Measurements from ENCODE around the gene GRIPAP1.

Gene GRIPAP1

DNA sequence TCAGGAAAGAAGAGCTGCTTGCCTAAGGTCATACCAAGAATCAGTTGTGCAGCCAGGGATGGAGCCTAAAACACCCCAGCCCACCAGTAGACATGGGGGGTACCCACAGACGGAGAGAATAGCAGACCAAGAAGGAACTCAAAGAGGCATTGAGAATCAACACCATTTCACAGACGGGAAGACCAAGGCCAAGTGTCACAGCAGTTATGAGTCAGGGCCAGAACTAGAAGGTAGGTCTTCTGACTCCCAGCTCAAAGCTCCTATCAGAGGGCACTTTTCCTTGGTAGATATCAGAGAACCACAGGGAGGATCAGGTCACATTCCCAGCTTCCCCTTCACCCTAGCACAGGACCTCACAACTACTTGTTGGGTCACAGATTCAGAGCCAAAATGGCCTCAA is 59.2 kb downstream of the GRIPAP1 start:
- H3K27ac ChIP-seq (ENCODE audit: low read length): peak overlapping the region; percentile 27; the same call in 1 of the 2 replicates
- no peaks in the 10 kb centered on the region for H3K27me3 ChIP-seq (replicated peaks; ENCODE audit: insufficient read depth, low read length)
- no peak overlapping the region for H2AFZ ChIP-seq (ENCODE audit: low read length)
- H3K79me2 ChIP-seq (ENCODE audit: low read length): peaks cover 62% of the 10 kb centered on the region
- H4K20me1 ChIP-seq (ENCODE audit: insufficient read depth, low read length): no peaks in the 10 kb centered on the region
- H3K9me3 ChIP-seq (replicated peaks; ENCODE audit: insufficient read depth, low read length): no peaks in the 10 kb centered on the region
- no peak overlapping the region for H3K9ac ChIP-seq (ENCODE audit: low read length)
- no peak overlapping the region for H3K4me2 ChIP-seq (ENCODE audit: low read depth, low read length)
- no peak for DNase-seq
- H3K36me3 ChIP-seq (replicated peaks; ENCODE audit: insufficient read depth, low read length): no peaks in the 10 kb centered on the region
- H3F3A ChIP-seq (ENCODE audit: insufficient read depth, low read length): peaks cover 51% of the 10 kb centered on the region
- TF ChIP-seq, protein P1, sequence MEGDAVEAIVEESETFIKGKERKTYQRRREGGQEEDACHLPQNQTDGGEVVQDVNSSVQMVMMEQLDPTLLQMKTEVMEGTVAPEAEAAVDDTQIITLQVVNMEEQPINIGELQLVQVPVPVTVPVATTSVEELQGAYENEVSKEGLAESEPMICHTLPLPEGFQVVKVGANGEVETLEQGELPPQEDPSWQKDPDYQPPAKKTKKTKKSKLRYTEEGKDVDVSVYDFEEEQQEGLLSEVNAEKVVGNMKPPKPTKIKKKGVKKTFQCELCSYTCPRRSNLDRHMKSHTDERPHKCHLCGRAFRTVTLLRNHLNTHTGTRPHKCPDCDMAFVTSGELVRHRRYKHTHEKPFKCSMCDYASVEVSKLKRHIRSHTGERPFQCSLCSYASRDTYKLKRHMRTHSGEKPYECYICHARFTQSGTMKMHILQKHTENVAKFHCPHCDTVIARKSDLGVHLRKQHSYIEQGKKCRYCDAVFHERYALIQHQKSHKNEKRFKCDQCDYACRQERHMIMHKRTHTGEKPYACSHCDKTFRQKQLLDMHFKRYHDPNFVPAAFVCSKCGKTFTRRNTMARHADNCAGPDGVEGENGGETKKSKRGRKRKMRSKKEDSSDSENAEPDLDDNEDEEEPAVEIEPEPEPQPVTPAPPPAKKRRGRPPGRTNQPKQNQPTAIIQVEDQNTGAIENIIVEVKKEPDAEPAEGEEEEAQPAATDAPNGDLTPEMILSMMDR (IDR thresholded peaks at IDR 0.05; ENCODE audit: low read length): no peak
- no peak for TF ChIP-seq EZH2phosphoT487 (IDR thresholded peaks at IDR 0.05; ENCODE audit: low read length)
- no peak for TF ChIP-seq EZH2 (optimal IDR thresholded peaks at IDR 0.05; ENCODE audit: low read depth, low read length)
- no peak overlapping the region for H3K4me3 ChIP-seq (ENCODE audit: low read length)
- no peaks in the 10 kb centered on the region for H3K9me2 ChIP-seq (replicated peaks; ENCODE audit: insufficient read depth, low read length)
- peaks cover 57% of the 10 kb centered on the region for H3K4me1 ChIP-seq (ENCODE audit: low read length)

DNA sequence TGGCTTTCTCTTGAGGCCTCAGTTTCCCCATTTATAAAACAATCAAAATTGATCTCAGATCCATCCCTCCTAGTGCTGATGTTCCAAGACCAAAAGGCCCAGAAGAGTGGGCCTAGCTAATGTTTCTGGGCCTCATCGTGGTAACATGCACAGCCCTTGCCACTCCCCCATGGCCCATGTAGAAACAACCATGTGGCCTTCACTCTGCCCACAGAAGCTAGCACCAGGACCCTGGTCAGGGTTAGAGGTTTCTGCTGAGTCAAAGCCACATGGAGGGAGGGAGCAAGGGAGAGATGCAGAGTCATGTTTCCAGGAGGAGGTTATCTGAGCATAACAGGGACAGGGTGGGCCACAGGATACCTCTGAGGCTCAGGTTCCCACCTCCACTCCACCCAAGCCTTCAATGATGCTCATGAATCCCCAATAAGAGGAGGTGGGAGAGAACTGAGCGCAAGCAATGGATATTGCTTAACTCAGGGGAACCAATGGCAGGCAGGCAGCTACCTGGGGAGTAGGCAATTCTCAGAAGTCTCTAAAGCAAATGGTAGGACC is 61.6 kb downstream of the GRIPAP1 start:
- Histone ChIP-seq H3K9ac (ENCODE audit: low read length) (peak overlapping the region; percentile 95), H3K4me3 (ENCODE audit: low read length) (no peak overlapping the region), H3K9me2 (replicated peaks; ENCODE audit: insufficient read depth, low read length) (no peaks in the 10 kb centered on the region), H3K27me3 (replicated peaks; ENCODE audit: insufficient read depth, low read length) (no peaks in the 10 kb centered on the region), H3F3A (ENCODE audit: insufficient read depth, low read length) (peaks cover 43% of the 10 kb centered on the region), H3K4me1 (ENCODE audit: low read length) (peaks cover 73% of the 10 kb centered on the region), H3K79me2 (ENCODE audit: low read length) (peaks cover 65% of the 10 kb centered on the region), H3K36me3 (replicated peaks; ENCODE audit: insufficient read depth, low read length) (no peaks in the 10 kb centered on the region), H3K27ac (ENCODE audit: low read length) (peak overlapping the region; percentile 100), H4K20me1 (ENCODE audit: insufficient read depth, low read length) (no peaks in the 10 kb centered on the region), H2AFZ (ENCODE audit: low read length) (no peak overlapping the region), H3K4me2 (ENCODE audit: low read depth, low read length) (peak overlapping the region; percentile 87), H3K9me3 (replicated peaks; ENCODE audit: insufficient read depth, low read length) (no peaks in the 10 kb centered on the region)
- TF ChIP-seq, protein P1 (IDR thresholded peaks at IDR 0.05; ENCODE audit: low read length): no peak
- TF ChIP-seq EZH2phosphoT487 (IDR thresholded peaks at IDR 0.05; ENCODE audit: low read length): no peak
- TF ChIP-seq EZH2 (optimal IDR thresholded peaks at IDR 0.05; ENCODE audit: low read depth, low read length): no peak
- peak; percentile 68 for DNase-seq

DNA sequence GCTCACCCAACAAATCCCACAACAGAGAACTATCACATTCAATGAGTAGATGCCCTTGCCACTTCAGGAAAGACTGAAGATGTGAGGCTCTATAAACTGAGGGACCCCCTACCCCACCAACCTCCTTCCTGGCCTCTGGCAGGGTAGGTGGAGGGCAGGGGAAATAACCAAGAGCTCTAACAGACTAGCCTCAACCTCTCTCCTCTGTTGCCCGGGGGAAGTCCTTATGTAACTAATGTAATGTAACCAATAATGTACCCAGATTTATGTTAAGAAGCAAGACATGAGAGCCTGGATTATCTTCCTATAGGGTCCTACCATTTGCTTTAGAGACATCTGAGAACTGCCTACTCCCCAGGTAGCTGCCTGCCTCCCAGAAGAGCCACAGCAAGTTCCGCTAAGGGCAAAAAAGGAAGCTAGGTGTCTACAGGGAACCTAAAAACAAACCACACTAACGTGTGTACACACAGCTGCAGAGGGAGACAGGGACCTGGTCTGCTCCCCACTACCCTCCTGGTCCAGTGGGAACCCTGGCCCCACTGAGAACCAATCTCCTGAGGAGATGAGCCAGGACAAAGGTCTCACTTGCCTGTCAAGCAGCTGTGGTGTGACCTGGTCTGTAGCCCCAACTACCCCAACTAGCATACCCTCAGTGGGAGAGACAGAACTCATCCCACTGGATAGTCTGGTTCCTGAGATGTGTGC is 62.4 kb downstream of the GRIPAP1 start:
- Histone ChIP-seq H3K4me1 (ENCODE audit: low read length) (peaks cover 81% of the 10 kb centered on the region), H4K20me1 (ENCODE audit: insufficient read depth, low read length) (no peaks in the 10 kb centered on the region), H3K27ac (ENCODE audit: low read length) (peak overlapping the region; percentile 100), H3K36me3 (replicated peaks; ENCODE audit: insufficient read depth, low read length) (no peaks in the 10 kb centered on the region), H3K27me3 (replicated peaks; ENCODE audit: insufficient read depth, low read length) (no peaks in the 10 kb centered on the region), H3K9me2 (replicated peaks; ENCODE audit: insufficient read depth, low read length) (no peaks in the 10 kb centered on the region), H3K4me3 (ENCODE audit: low read length) (peak overlapping the region; percentile 39; the same call in 1 of the 2 replicates), H3F3A (ENCODE audit: insufficient read depth, low read length) (peaks cover 49% of the 10 kb centered on the region), H3K4me2 (ENCODE audit: low read depth, low read length) (peak overlapping the region; percentile 87), H3K9ac (ENCODE audit: low read length) (peak overlapping the region; percentile 95), H3K9me3 (replicated peaks; ENCODE audit: insufficient read depth, low read length) (no peaks in the 10 kb centered on the region), H3K79me2 (ENCODE audit: low read length) (peaks cover 66% of the 10 kb centered on the region), H2AFZ (ENCODE audit: low read length) (no peak overlapping the region)
- peak; percentile 72 for DNase-seq
- TF ChIP-seq EZH2 (optimal IDR thresholded peaks at IDR 0.05; ENCODE audit: low read depth, low read length): no peak
- TF ChIP-seq, protein P1 (IDR thresholded peaks at IDR 0.05; ENCODE audit: low read length): no peak
- no peak for TF ChIP-seq EZH2phosphoT487 (IDR thresholded peaks at IDR 0.05; ENCODE audit: low read length)

Data from MM.1S (cell line).